8988T (cell line): Measurements from ENCODE around the gene ZNF157.

ENCODE experiments used
- DNase-seq: peaks from one replicate; pipeline ENCODE4 v3.0.0; 2011

The ZNF157 gene

GRCh38 chrX:47448165-47448806 lies 77.9 kb downstream of the ZNF157 start:
- DNase-seq = no peak

GRCh38 chrX:47452112-47452511 lies 81.7 kb downstream of the ZNF157 start:
- no peak for DNase-seq

GRCh38 chrX:47456080-47456479 lies 85.7 kb downstream of the ZNF157 start:
- no peak for DNase-seq

- no peak for DNase-seq
Observed at GRCh38 chrX:47458528-47458927, 88.2 kb downstream of the ZNF157 start.

GRCh38 chrX:47460561-47460960 lies 90.2 kb downstream of the ZNF157 start:
- no peak for DNase-seq
